AG09319 (cell line): Measurements from ENCODE around the gene C1orf198.

Experiments used
- DNase-seq: peaks from one replicate; pipeline ENCODE4 v3.0.0-alpha.2; 2010; ENCODE audit warnings: low read depth; ENCODE audit errors: extremely low read depth
- CTCF ChIP-seq: IDR thresholded peaks from 2 replicates; pipeline ENCODE4 v1.5.1; 2011; ENCODE audit warnings: low read depth, mild to moderate bottlenecking, inconsistent platforms, low read length, moderate library complexity

C1orf198 gene

GRCh38 chr1:230909974-230910754 lies 41.8 kb upstream of the C1orf198 start:
- TF ChIP-seq CTCF = no peak
- no peak for DNase-seq

- no peak for DNase-seq
- TF ChIP-seq CTCF = no peak
Measured at GRCh38 chr1:230907472-230908205, 39.3 kb upstream of the C1orf198 start.

- DNase-seq = no peak
- no peak for TF ChIP-seq CTCF
Measured at GRCh38 chr1:230906226-230906625, 37.9 kb upstream of the C1orf198 start.

- no peak for TF ChIP-seq CTCF
- DNase-seq = no peak
Measured at GRCh38 chr1:230905733-230906132, 37.4 kb upstream of the C1orf198 start.

GRCh38 chr1:230902349-230902923 lies 34.1 kb upstream of the C1orf198 start:
- no peak for TF ChIP-seq CTCF
- no peak for DNase-seq

GRCh38 chr1:230901671-230902070 lies 33.4 kb upstream of the C1orf198 start:
- DNase-seq = no peak
- TF ChIP-seq CTCF = no peak

- TF ChIP-seq CTCF = no peak
- no peak for DNase-seq
Measured at GRCh38 chr1:230900984-230901383, 32.7 kb upstream of the C1orf198 start.
